ENCODE data around the gene CDC42.
"Not testable (repeated sequence)": the region's sequence is repeated elsewhere in the genome, so short reads cannot be mapped to it uniquely, and the experiment has no call there.

CDC42 gene

GRCh38 chr1:22052115-22053016 lies at the start of gene CDC42:
Gene CDC42 (plus strand): TSS chr1:22052709. CDS start chr1:22078479, 25,770 bp downstream.
- peak; percentile 97 for DNase-seq (ENCODE audit: low spot score)

GRCh38 chr1:22002875-22003274 lies 49.6 kb upstream of the CDC42 start:
- not testable (repeated sequence) for DNase-seq (ENCODE audit: low spot score)

- DNase-seq (ENCODE audit: low spot score): not testable (repeated sequence)
These were observed 48.5 kb upstream of the CDC42 start for GRCh38 chr1:22003959-22004358.

GRCh38 chr1:22005261-22006149 lies 47.0 kb upstream of the CDC42 start:
- not testable (repeated sequence) for DNase-seq (ENCODE audit: low spot score)

- DNase-seq (ENCODE audit: low spot score): not testable (repeated sequence)
These were observed 45.8 kb upstream of the CDC42 start for GRCh38 chr1:22006736-22007135.

- DNase-seq (ENCODE audit: low spot score): not testable (repeated sequence)
These were observed 45.2 kb upstream of the CDC42 start for GRCh38 chr1:22007262-22007661.

- not testable (repeated sequence) for DNase-seq (ENCODE audit: low spot score)
These were observed 42.9 kb upstream of the CDC42 start for GRCh38 chr1:22009566-22009965.

- not testable (repeated sequence) for DNase-seq (ENCODE audit: low spot score)
These were observed 39.8 kb upstream of the CDC42 start for GRCh38 chr1:22012752-22013151.

- not testable (repeated sequence) for DNase-seq (ENCODE audit: low spot score)
These were observed 37.8 kb upstream of the CDC42 start for GRCh38 chr1:22014575-22015206.

- DNase-seq (ENCODE audit: low spot score): peak; percentile 57
These were observed 33.6 kb upstream of the CDC42 start for GRCh38 chr1:22018583-22019559.

GRCh38 chr1:22021061-22021460 lies 31.4 kb upstream of the CDC42 start:
- no peak for DNase-seq (ENCODE audit: low spot score)

- DNase-seq (ENCODE audit: low spot score): peak; percentile 58
These were observed 27.8 kb upstream of the CDC42 start for GRCh38 chr1:22024485-22025367.

GRCh38 chr1:22025368-22026155 lies 26.9 kb upstream of the CDC42 start:
- DNase-seq (ENCODE audit: low spot score): peak; percentile 84

- DNase-seq (ENCODE audit: low spot score): no peak
These were observed 25.6 kb upstream of the CDC42 start for GRCh38 chr1:22026924-22027289.

GRCh38 chr1:22030057-22030456 lies 22.5 kb upstream of the CDC42 start:
- no peak for DNase-seq (ENCODE audit: low spot score)

GRCh38 chr1:22030473-22030872 lies 22.0 kb upstream of the CDC42 start:
- DNase-seq (ENCODE audit: low spot score): no peak

GRCh38 chr1:22031214-22031962 lies 21.1 kb upstream of the CDC42 start:
- DNase-seq (ENCODE audit: low spot score): no peak

GRCh38 chr1:22034834-22035233 lies 17.7 kb upstream of the CDC42 start:
- DNase-seq (ENCODE audit: low spot score): not testable (repeated sequence)
